Activated naive CD4-positive, alpha-beta T cell treated with anti-CD3 and anti-CD28 coated beads, Interleukin-2, amount 50 U/mL, for 16 hours (primary cell): ENCODE measurements around the gene OLIG1.

ENCODE experiments used
- DNase-seq: peaks from one replicate; pipeline ENCODE4 v3.0.0-alpha.2; 2020

The OLIG1 gene

GRCh38 chr21:33069994-33070743 lies at the start of gene OLIG1:
Gene OLIG1 (plus strand): TSS chr21:33070141. CDS start chr21:33070247, 106 bp downstream.
- peak; percentile 48 for DNase-seq

- no peak for DNase-seq
Measured at GRCh38 chr21:33020558-33021100, 49.3 kb upstream of the OLIG1 start.

- no peak for DNase-seq
Measured at GRCh38 chr21:33021150-33021549, 48.8 kb upstream of the OLIG1 start.

- DNase-seq: no peak
Measured at GRCh38 chr21:33021667-33022066, 48.3 kb upstream of the OLIG1 start.

- no peak for DNase-seq
Measured at GRCh38 chr21:33022489-33022827, 47.5 kb upstream of the OLIG1 start.

- no peak for DNase-seq
Measured at GRCh38 chr21:33022828-33023573, 46.9 kb upstream of the OLIG1 start.

- no peak for DNase-seq
Measured at GRCh38 chr21:33023574-33024200, 46.3 kb upstream of the OLIG1 start.

GRCh38 chr21:33024201-33025103 lies 45.5 kb upstream of the OLIG1 start:
- no peak for DNase-seq

- no peak for DNase-seq
Measured at GRCh38 chr21:33025106-33025488, 44.8 kb upstream of the OLIG1 start.

GRCh38 chr21:33025489-33026442 lies 44.2 kb upstream of the OLIG1 start, which contains the start of gene OLIG2:
Gene OLIG2 (plus strand): TSS chr21:33025935. CDS start chr21:33026863, 928 bp downstream.
- no peak for DNase-seq

- no peak for DNase-seq
Measured at GRCh38 chr21:33026443-33026858, 43.5 kb upstream of the OLIG1 start.

- DNase-seq: no peak
Measured at GRCh38 chr21:33026878-33027400, 43.0 kb upstream of the OLIG1 start.

GRCh38 chr21:33027401-33028286 lies 42.3 kb upstream of the OLIG1 start:
- DNase-seq: no peak

- DNase-seq: no peak
Measured at GRCh38 chr21:33028287-33028670, 41.7 kb upstream of the OLIG1 start.

GRCh38 chr21:33028773-33029384 lies 41.1 kb upstream of the OLIG1 start:
- peak; percentile 48 for DNase-seq

- no peak for DNase-seq
Measured at GRCh38 chr21:33029385-33029921, 40.5 kb upstream of the OLIG1 start.

GRCh38 chr21:33029975-33030461 lies 39.9 kb upstream of the OLIG1 start:
- DNase-seq: no peak

- no peak for DNase-seq
Measured at GRCh38 chr21:33030633-33031032, 39.3 kb upstream of the OLIG1 start.
